Fibroblast of mammary gland (primary cell): Measurements from ENCODE around the gene ZNF576.
A peak's percentile ranks its signal among the peaks of the same experiment; 100 is the strongest.
"Not testable (repeated sequence)": the region's sequence is repeated elsewhere in the genome, so short reads cannot be mapped to it uniquely, and the experiment has no call there.

Source experiments
- DNase-seq: peaks from one replicate; pipeline ENCODE4 v3.0.0-alpha.2; 2010; ENCODE audit warnings: low read depth
- H3K4me3 ChIP-seq: 2 replicates; pipeline ENCODE4 v1.5.1; 2011; ENCODE audit warnings: low read depth, mild to moderate bottlenecking, low read length, moderate library complexity; ENCODE audit not compliant: control insufficient read depth
- CTCF ChIP-seq: conservative IDR thresholded peaks from 2 replicates; pipeline ENCODE4 v1.5.1; 2011; ENCODE audit warnings: low read depth, low read length, inconsistent platforms; ENCODE audit not compliant: control insufficient read depth, insufficient read depth

The ZNF576 gene

GRCh38 chr19:43594710-43595604 lies 1.4 kb upstream of the ZNF576 start:
- peak overlapping the region; percentile 84 for H3K4me3 ChIP-seq
- peak; percentile 65 for DNase-seq
- peak; percentile 71 for TF ChIP-seq CTCF

GRCh38 chr19:43595605-43595998 lies 793 bp upstream of the ZNF576 start:
- TF ChIP-seq CTCF = no peak
- peak overlapping the region; percentile 84 for H3K4me3 ChIP-seq
- no peak for DNase-seq

GRCh38 chr19:43596842-43597461 lies 557 bp downstream of the ZNF576 start:
- no peak for DNase-seq
- peak overlapping the region; percentile 86 for H3K4me3 ChIP-seq
- no peak for TF ChIP-seq CTCF

DNA sequence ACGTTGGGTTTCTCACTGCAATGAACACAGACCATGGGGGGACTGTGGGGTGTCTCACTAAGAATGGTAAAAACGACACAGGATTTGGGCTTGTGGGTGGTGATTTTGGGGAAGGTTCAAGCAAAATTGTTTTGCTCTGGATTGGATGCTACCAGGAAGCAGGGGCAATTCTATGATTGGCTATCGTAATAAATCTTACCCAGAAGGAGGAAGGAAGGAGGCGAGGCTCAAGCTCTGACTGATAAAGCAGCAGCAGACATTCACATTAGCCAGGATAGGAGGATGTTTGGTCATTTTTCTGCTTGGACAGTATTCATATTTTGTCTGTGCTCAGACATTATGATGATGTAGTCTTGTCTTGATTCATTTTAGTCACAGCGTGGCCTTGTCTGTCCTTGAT lies 1.5 kb downstream of the ZNF576 start:
- peak overlapping the region; percentile 86 for H3K4me3 ChIP-seq

DNA sequence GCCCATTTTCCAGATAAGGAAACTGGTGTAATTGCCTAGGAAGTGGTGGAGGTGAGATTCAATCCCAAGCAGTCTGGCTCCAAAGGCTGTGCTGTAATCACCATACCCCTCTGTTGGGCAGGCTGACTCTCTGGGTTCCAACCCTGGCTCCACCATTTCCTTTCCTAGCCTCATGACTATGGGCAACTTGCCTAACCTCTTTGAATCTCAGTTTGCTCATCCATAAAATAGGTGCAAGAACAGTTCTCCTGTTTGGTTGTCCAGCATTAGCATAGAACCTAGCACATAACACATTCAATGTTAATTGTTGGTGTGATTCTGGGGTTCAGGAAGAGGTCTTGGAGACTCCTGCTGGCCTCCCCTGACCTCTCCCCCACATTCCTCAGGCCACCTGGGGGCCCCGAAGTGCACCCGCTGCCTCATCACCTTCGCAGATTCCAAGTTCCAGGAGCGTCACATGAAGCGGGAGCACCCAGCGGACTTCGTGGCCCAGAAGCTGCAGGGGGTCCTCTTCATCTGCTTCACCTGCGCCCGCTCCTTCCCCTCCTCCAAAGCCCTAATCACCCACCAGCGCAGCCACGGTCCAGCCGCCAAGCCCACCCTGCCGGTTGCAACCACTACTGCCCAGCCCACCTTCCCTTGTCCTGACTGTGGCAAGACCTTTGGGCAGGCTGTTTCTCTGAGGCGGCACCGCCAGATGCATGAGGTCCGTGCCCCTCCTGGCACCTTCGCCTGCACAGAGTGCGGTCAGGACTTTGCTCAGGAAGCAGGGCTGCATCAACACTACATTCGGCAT lies 2.2 kb downstream of the ZNF576 start:
- no peak for TF ChIP-seq CTCF
- H3K4me3 ChIP-seq = no peak overlapping the region
- DNase-seq = no peak

More for the DNA sequence above, 1.5 kb downstream of the ZNF576 start:
- TF ChIP-seq CTCF = no peak
- no peak for DNase-seq

- H3K4me3 ChIP-seq = no peak overlapping the region
- DNase-seq = no peak
- no peak for TF ChIP-seq CTCF
Observed at GRCh38 chr19:43599635-43600295, 3.4 kb downstream of the ZNF576 start.

GRCh38 chr19:43600326-43600725 lies 3.9 kb downstream of the ZNF576 start:
- DNase-seq, H3K4me3 ChIP-seq: not testable (repeated sequence)
